ENCODE data around the gene CMTM5.

GRCh38 chr14:23370221-23370620, 6.6 kb upstream of the CMTM5 start:
- TF ChIP-seq CTCF (IDR thresholded peaks at IDR 0.05; ENCODE audit: low read depth, low read length) (no peak), EZH2phosphoT487 (IDR thresholded peaks at IDR 0.05; ENCODE audit: low read depth) (no peak)

Measured in OCI-LY3 (cell line).